ELR (cell line): ENCODE measurements around the gene NUP58.
"Not testable (repeated sequence)": the region's sequence is repeated elsewhere in the genome, so short reads cannot be mapped to it uniquely, and the experiment has no call there.

Experiments used
- DNase-seq: peaks from one replicate; pipeline ENCODE4 v3.0.0-alpha.2; 2015; ENCODE audit warnings: low read depth

The NUP58 gene

DNA sequence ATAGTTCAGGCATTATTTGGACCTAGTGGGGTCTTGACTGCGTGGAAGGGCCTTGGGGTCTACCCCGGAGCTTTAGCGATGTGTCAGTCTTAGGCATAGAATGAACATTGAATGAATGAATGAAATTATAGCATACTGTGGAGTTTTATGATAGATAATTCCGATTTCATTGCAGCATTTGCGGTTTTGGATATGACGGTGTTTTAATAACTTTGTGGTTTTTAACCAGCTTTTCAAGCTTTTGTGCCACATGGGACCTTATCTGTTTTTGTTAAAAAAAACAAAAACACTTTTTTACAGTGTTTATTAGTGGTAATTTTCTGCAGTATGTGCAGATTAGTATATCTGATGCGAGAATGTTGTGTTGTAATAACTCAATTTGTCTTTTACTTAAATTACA is 696 bp downstream of the NUP58 start:
- DNase-seq = no peak

DNA sequence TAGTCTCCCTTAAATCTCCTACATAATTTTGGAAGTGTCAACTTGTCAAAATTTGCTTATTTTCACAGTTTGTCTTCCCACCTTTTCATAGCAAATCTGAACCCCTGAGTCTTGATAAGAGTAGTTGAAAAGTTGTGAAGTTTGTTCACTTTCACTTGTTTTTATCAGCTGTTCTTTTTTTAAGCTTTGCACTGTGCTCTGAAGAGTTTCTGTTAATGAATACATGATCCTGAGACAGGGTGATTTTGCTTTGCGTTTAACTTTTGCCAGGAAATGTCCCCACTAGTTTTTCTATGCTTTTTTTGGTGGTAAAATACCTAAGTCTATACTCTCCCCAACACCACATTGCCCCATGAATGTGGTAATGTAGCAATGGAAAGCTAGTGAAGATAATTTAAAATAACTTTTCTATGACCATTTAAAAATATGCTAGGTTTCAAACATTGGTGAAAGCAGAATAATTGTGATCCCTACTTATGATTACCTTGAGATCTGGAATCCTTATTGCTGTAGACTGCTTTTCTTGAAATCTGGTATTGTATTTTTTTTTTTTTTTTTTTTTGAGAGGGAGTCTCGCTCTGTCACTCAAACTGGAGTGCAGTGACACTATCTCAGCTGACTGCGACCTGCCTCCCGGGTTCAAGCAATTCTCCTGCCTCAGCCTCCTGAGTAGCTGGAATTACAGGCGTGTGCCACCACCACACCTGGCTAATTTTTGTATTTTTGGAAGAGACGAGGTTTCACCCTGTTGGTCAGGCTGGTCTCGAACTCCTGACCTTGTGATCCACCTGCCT is 5.4 kb downstream of the NUP58 start:
- no peak for DNase-seq

DNA sequence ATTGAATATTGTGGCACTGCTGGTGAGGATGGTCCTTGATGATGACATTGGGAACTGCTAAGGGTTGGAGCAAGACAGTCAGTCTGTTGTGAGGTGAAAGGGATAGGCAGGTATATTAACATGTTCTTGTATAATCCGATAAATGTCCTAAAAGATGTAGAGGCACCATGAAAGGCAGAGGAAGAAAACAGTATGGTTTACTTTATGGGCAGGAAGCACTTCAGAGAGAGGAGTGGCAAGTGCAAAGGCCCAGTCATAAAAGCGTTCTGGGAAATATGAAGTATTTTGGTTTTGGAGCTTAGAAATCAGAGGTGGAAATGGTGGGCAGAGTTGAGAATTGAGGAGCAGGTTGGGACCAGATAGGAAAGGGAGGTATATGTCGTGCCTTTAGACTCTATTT is 9.5 kb downstream of the NUP58 start:
- DNase-seq = no peak

DNA sequence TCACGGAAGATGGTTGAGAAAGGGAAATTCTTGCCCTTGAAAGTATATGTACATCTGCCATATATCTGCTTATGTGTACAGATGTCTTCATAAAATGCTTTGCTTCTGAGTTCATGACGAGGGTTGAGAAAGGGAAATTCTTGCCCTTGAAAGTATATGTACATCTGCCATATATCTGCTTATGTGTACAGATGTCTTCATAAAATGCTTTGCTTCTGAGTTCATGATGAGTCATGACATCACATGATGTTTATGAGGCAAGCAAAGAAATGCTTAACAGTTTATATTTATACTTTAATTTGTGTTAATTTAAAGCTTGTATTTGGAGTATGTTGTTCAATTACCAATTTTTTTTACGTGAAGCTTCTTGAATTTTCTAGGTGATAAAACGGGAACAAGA is 17.5 kb downstream of the NUP58 start:
- peak; percentile 86 for DNase-seq

DNA sequence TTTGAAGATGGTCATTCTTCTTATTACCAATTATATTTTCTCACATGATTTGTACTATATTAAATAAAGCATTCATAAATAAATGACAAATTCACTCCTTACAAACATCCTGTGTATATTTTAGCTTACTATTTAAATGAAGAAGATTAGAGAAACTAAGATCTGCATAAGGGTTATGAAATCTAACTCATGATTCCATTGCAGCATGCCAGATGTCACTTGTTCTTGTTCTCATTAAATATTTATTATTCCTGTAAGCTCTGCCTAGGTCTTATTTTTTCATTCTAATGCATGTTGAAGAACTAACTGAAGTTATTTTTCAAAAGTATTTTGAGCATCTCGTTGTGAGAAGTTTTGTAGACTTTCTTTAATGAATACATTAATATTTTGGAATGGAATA is 18.3 kb downstream of the NUP58 start:
- no peak for DNase-seq

DNA sequence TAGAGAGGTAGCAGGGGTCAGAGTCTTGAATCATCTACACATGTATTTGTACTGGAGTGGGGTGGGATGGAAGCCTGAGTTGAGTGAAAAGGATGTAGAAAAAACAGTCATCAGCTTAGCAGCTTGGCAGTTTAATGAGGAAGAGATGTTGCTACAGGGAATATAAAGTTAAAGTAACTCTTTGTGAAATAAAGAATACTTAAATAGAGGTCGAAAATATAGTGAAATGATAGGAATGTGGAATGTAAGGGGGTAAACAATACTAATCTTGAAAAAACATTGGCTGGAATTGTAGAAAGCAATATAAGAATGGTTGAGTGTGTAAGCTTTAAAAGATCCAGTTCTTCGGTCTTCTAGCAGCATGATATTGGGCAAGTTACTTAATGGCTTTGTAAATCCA is 22.7 kb downstream of the NUP58 start:
- DNase-seq = no peak

DNA sequence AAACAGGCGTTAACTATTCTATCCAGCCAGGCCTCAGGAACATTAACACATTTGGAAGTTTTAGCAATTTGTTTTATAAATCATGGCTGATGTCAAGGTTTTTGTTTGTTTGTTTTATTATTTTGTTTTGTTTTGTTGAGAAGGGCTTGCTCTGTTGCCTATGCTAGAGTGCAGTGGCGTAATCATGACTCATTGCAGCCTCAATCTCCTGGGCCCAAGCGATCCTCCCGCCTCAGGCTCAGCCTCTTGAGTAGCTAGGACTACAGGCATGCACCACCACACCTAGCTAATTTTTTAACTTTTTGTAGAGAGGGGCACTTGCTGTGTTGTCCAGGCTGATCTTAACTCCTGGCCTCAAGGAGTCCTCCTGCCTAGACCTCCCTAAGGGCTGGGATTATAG is 28.3 kb downstream of the NUP58 start:
- DNase-seq = peak; percentile 71

DNA sequence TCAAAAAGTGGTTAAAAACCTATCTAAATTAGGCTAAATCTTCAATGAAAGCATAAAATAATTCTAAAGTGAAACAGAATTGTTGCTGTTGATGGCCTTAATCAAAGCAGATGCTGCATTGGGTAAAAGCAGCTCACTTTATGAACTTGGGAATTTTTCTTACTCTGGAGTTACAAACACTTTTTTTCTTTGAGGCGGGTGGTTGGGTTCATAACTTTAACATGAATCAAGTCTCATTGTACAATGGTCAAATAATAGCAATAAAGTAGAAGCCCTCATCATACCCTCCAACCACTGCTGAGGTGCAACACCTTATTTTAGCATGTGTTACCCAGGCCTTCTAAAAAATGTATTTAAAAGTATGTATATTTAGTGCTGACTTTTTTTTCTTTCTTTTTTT is 29.1 kb downstream of the NUP58 start:
- peak; percentile 43 for DNase-seq

DNA sequence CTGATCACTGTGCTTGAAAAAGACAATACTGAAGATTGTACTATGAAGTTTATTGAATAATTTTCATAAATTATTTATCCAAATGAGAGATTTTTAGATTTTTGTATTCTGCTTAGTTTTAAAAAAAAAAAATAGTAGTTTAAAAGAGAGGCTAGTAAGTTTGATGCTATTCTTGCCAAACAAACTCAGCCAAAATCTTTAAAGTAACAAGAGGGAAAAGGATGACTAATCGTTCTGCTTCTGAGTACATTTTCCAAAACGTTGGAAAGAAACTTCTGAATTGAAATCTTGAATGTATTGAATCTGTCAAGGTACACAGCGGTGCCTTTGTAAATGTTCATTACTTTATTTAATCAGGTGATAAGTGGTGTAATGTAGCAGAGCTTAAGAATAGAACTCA is 34.4 kb downstream of the NUP58 start:
- DNase-seq = no peak

DNA sequence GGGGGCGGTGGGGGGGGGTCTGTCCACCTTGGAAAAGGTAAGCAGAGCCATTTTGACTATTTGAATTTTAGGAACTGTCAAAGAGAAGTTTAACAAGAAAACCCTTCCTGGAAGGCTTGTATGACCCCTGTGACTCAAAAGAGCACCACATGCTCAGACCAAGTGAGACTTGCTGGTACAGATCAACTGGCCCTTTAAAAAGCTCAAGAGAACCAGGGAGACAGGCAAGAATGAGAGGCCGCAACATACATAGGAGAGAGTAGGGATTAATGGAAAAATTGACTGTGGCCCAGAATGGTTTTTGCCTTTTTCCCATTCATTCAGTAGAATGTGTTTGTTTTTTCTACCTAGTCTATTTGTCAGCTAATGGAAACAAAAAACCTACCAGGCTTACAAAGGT is 44.2 kb downstream of the NUP58 start:
- peak; percentile 20 for DNase-seq

DNA sequence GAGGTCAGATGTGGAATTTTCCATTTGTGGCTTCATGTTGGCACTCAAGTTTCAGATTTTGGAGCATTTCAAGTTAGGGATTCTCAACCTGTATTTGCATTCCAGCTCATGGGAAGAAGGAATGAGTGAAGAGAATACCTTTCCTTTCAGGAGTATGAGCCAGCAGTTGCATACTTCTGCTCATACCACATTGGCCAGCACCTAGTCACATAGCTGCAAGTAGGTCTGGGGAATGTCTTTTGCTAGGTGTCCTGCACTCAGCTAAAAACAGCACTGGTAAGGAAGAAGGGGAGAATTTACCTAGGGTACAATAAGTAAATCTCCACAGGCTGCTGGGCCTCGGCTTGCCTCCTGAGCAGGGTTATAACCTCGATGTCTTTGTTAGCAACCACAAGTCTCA is 45.7 kb downstream of the NUP58 start:
- no peak for DNase-seq

DNA sequence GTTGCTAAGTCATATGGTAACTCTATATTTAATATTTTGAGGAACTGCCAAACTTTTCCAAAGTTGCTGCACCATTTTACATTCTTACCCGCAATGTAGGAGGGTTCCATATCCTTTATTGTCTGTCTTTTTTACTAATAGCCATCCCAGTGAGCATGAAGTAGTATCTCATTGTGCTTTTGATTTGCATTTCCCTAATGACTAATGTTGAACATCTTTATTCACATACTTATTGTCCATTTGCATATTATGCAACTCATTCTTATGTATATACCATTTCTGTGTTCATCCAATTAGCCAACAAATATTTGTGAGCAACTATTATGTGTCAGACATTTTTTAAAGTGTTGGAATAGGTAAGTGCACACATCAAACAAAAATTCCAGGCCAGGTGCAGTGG is 50.0 kb downstream of the NUP58 start:
- DNase-seq = no peak

DNA sequence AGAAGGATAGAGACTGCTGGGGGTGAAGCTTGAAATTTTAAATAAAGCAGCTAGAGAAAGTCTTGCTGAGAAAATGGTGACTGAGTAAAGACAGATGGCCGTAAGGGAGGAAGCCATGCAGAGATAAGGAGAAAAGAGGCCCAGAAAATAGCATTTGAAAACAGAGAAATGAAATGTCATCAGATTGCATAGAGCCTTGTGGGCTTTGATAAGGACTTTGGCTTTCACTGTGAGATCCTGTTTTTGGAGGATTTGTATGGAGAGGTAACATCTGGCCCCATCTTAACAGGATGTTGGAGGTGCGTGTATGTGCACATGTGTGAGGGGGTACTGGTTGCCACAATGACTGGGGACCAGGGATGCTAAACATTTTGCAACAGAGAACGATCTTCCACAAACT is 50.8 kb downstream of the NUP58 start:
- no peak for DNase-seq

DNA sequence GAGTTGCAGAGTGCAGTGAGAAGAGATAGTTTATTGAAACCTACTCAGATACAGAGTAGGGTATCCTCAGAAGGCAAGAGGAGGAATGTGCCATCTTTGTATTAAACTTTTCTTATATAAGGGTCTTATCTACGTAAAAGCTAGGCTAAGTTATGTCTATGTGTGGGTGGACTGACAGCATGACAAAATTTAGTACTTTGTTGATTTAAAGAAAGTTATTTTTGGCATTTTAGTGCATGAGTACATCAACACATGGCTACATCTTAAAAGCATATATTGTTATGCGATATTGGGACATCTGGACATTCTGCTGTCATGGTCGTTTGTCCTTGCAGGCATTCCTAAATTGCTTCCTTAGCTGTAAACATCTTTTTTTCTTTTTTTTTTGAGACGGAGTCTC is 51.4 kb downstream of the NUP58 start:
- no peak for DNase-seq

DNA sequence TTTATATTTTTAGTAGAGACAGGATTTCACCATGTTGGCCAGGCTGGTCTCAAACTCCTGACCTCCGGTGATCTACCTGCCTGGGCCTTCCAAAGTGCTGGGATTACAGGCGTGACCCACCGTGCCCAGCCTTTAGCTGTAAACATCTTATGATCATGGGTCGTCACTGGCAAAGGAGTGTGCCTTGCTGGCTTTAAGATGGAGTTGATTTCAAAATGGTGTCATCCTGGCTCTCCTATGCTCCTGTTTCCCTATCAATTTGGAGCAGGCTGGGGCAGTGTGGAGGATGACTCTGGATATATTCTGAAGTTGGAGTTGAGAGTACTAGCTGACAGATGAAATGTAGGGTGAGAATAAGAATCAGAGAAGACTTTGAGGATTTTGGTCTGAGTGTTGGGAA is 51.9 kb downstream of the NUP58 start:
- no peak for DNase-seq

DNA sequence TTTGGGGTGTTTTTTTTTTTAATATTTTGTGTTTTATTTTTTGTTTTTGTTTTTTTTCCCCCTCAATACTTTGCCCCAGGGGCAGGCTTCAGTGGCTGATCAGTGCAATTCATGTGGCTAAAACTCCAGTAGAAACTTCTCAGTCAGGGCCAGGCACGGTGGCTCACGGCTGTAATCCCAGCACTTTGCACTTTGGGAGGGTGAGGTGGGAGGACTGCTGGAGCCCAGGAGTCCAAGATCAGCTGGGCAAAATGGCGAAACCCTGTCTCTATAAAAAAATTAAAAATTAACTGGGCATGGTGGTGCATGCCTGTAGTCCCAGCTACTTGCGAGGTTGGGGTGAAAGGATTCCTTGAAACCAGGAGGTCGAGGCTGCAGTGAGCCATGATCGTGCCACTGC is 53.0 kb downstream of the NUP58 start:
- no peak for DNase-seq

DNA sequence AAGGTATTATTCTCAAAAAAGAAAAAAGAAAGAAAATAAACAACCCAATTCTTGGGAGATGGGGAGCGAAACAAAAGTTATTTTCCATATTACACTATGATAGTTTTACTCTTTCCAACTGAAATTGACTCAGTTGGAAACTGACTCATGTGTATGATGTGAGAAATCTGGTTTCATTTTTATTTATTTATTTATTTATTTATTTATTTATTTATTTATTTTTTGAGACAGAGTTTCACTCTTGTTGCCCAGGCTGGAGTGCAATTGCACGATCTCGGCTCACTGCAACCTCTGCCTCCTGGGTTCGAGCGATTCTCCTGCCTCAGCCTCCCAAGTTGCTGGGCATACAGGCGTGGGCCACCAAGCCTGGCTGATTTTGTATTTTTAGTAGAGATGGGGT is 59.0 kb downstream of the NUP58 start:
- DNase-seq = not testable (repeated sequence)

DNA sequence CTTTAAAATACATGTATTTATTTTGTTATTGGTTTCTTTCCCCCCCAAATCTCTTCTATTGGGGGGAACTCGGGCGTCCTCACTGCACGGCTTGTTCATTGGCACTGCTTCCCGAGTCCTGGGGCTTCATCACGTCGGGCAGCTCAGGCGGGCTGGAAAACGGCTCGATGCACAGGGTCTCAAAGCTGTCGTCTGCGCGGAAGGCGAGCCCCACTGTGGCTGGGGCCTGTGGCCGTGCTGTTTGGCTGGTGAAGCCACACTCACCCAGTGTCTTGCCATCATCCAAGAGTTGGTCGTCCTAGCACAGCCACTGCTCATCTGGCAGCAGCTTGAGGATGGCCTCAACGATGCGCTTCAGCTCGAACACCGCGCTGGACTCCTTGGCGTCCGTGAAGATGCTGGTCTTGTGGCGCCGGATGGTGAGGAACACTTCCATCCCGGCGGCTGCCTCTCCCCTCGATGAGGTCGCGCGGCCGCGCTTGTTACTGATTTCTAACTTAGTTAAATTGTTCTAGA is 64.4 kb downstream of the NUP58 start:
- no peak for DNase-seq

DNA sequence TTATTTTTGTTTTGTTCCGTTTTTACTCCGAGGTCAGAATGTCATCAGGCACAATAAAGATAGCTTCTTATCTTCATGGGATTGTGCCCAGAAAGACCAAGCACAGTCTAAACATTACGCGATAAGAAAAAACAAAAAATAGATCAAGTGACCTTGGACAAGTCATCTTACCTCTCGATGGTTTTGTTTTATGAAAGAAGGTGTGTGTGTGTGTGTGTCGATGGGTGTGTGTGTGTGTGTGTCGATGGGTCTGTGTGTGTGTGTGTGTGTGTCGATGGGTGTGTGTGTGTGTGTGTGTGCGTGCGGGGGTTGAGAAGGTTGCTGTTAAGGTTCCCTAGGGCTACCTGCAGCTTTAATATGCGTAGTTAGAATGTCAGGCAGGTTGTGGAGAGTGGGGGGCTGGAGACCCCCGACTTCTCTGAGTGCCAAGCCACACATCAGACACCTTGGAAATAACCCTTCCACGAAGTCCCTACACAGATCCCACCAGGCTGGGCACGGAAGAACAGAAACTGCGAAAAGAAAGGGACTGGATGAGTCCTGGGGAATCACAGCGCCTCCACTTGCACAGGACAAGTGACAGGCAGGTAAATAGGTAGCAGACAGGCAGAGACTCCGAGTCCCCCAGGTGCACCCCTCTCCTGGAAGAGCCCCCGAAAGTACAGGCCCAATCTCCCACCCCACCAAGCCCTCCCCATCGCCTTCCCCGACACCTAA is 69.9 kb downstream of the NUP58 start:
- DNase-seq = no peak

DNA sequence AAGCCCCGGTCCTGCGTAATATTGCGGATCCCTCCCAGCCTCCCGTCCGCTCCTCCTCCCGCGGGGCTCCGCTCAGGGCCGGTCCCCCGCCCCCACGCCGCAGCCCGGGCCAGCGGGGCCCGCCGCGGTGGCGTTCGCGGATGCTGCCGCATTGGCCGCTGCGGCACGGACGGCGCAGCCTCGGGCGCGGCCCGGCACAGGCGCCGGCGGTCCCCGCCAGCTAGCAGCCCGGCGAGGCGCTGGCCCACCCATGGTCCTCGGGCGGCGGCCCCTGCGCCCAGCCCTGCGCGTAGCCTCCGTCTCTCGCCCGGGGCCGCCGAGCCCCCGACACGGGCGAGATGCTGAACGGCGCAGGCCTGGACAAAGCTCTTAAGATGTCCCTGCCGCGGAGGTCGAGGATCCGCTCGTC is 70.5 kb downstream of the NUP58 start, which contains the start of gene ATP8A2:
Gene ATP8A2, plus strand, starts transcription at position 100 of the 409 bp plus-strand sequence. Its CDS starts 239 bp downstream, at position 339.
- DNase-seq = no peak

DNA sequence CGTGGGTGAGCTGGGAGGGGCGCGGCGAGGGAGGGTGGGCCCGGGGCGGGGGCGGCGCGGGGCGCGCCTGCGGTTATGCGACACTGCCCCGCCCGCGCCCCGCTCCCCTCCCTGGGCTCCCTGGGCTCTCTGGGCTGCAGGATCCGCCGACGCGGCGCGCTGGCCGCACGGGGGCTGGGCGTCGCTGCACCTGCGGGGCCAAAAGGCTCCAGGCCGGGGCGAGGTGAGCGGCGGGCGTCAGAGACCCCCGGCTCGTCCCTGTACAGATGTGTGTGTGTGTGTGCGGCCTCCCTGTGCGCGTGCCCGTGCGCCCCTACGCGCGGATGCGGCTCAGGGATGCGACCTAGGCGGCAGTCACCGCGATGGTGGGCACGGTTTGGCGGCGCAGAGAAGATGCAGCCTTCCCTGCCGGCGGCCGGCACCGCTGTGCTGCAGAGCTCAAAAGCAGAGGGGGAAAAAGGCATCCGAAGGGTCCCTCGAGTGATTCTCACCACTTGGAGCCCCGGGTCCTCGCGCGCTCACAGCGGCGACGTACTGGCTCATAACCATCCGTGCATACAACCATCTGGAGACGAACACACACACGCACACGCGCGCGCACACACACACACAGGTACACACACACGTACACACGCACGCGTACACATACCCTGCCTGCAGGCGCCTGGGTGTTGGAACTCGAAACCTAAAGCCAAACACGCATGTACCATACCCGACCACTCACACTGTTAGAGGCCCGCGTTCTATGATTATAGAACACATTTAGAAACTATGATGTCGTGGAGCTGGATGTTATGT is 71.1 kb downstream of the NUP58 start:
- no peak for DNase-seq

DNA sequence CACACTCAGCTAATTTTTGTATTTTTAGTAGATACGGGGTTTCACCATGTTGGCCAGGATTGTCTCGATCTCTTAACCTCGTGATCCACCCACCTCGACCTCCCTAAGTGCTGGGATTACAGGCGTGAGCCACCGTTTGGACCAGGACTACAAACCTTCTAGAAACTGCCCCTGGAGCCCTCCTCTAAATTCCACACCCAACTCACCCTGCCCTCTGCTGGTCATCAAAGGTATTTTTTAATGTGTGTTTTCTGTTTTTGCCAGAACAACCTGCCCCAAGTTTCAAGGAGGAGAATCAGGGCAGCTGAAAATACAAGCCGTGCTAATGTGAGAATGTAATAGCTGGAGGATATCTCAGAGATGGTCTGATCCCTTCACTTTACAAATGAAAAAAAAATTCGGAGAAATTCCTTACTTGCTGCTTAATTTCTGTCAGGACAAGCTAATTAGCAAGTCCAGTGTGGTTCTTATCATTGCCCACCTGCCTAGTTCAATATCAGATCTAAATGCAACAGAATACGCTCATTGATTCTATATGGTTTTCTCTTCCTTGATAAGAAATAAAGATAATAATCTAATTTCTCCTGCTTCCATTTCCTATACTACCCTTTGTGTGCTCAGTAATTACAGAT is 74.4 kb downstream of the NUP58 start:
- DNase-seq = peak; percentile 56
